Panc1 (cell line): Measurements from ENCODE around the gene MYO6. TPM values are rescaled to one million over a fixed set of nuclear protein-coding genes. Genes with fewer than 3 reads are reported as not detected.

Experiments used
- ATAC-seq: fragments of 200-7000 bp; cut with Tn5 transposase; 2 replicates; pipeline ENCODE4 v1.9.1; 2020; ENCODE audit warnings: mild to moderate bottlenecking, moderate library complexity
- BruUV-seq: library from RNA; stranded (reverse); fragments of 400-500 nt; replicated peaks from 2 replicates; lab custom pipeline; 2021; lab: Mats Ljungman, UMichigan
- CTCF ChIA-PET: fragments of 300-600 bp; sonication (Branson Sonifier 250); formaldehyde crosslinking; loops from one replicate; lab custom pipeline; 2022; ENCODE audit warnings: antibody characterized with exemption; lab: Charles Lee
- POLR2A ChIA-PET: fragments of 300-600 bp; sonication (Branson Sonifier 250); formaldehyde crosslinking; loops from one replicate; lab custom pipeline; 2022; ENCODE audit warnings: antibody characterized with exemption; lab: Charles Lee
- DNase-seq: peaks from one replicate; pipeline ENCODE4 v3.0.0-alpha.2; 2010; ENCODE audit warnings: low read depth, low spot score
- H3K27ac ChIP-seq: 2 replicates; pipeline ENCODE4 v1.5.1; 2011; ENCODE audit warnings: mild to moderate bottlenecking, low read length, inconsistent platforms
- H3K27me3 ChIP-seq: fragments of 200-500 bp; sonication (Bioruptor generic); 2 replicates; pipeline ENCODE4 v1.6.0; 2014; ENCODE audit warnings: low read length, inconsistent platforms; ENCODE audit not compliant: control insufficient read depth, insufficient read depth
- H3K36me3 ChIP-seq: fragments of 200-500 bp; sonication (Bioruptor generic); 2 replicates; pipeline ENCODE4 v1.5.1; 2014; ENCODE audit warnings: inconsistent platforms, mild to moderate bottlenecking, low read length, moderate library complexity; ENCODE audit not compliant: control insufficient read depth, insufficient read depth
- H3K4me1 ChIP-seq: 2 replicates; pipeline ENCODE4 v1.5.1; 2011; ENCODE audit warnings: inconsistent platforms, mild to moderate bottlenecking, low read length, moderate library complexity; ENCODE audit not compliant: control insufficient read depth, insufficient read depth
- H3K4me3 ChIP-seq, 2 experiments: 2 replicates each; pipeline ENCODE4 v1.5.1; 2011 to 2012; ENCODE audit warnings: low read depth in 2 of 2, low read length in 2 of 2, mild to moderate bottlenecking in 2 of 2, inconsistent platforms in 1 of 2, moderate library complexity in 1 of 2
- H3K9me3 ChIP-seq: fragments of 200-500 bp; sonication (Bioruptor generic); 2 replicates; pipeline ENCODE4 v1.5.1; 2014; ENCODE audit warnings: low read depth, mild to moderate bottlenecking, inconsistent platforms, low read length, moderate library complexity; ENCODE audit not compliant: control insufficient read depth, insufficient read depth
- POLR2AphosphoS5 ChIP-seq: IDR thresholded peaks from 2 replicates; pipeline ENCODE4 v1.6.1; 2012; ENCODE audit warnings: mild to moderate bottlenecking, low read depth, low read length, moderate library complexity
- SIN3A ChIP-seq: IDR thresholded peaks from 2 replicates; pipeline ENCODE4 v1.6.1; 2012; ENCODE audit warnings: low read depth, mild to moderate bottlenecking, low read length, moderate library complexity, borderline replicate concordance; ENCODE audit not compliant: insufficient read depth
- TCF7L2 ChIP-seq: IDR thresholded peaks from 2 replicates; pipeline ENCODE4 v1.6.1; 2011; ENCODE audit warnings: mild to moderate bottlenecking, low read depth, low read length, inconsistent platforms
- in situ Hi-C: cut with HindIII; loops from 2 replicates; pipeline ENCODE4 v1.10.0; 2016; ENCODE audit warnings: low sequenced_read_pairs, low pct_unique_long_range_greater_than_20kb
- intact Hi-C: fragments of 100-400 bp; cut with micrococcal nuclease; formaldehyde crosslinking; loops from one replicate; pipeline ENCODE4 v1.10.0; 2022; ENCODE audit not compliant: unreplicated experiment
- total RNA-seq: library from RNA; stranded (reverse); gene quantifications from one replicate; pipeline ENCODE4 v1.2.1, GENCODE V29; 2021; ENCODE audit not compliant: unreplicated experiment
- TF ChIP-seq, protein P1 (sequence below), 2 experiments: IDR thresholded peaks; 2 replicates each; pipeline ENCODE4 v1.6.1; 2011 to 2012; ENCODE audit warnings: low read depth in 2 of 2, control low read depth in 1 of 2, low read length in 1 of 2, mild to moderate bottlenecking in 1 of 2, moderate library complexity in 1 of 2; ENCODE audit not compliant: insufficient read depth in 1 of 2
- TF ChIP-seq, protein P2 (sequence below): fragments of 450-650 bp; IDR thresholded peaks from 2 replicates; pipeline ENCODE4 v1.5.1; 2017; ENCODE audit warnings: mild to moderate bottlenecking

MYO6 gene
- total RNA-seq, 1 experiment from 2014 or later = 52.3 TPM

DNA sequence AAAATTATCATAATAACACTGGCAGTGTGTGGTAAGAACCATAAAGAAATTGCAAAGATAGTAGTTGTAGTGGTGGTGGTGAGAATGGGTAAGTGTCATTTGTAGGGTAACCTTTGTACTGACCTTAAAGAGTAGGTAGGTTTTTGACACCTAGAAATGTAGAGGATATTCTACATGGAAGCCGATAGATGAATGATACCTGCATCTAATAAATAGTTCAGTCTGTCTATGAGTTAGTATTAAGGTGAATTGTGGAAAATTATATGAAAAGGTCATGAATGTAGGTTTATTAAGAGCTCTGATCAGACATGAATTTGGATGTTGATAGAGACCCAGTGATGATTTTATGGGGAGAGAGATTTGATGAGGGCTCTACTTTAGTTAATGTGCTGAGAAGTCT lies 78.1 kb downstream of the MYO6 start:
- intact Hi-C loops (no loop called here), in situ Hi-C loops (no loop called here)

DNA sequence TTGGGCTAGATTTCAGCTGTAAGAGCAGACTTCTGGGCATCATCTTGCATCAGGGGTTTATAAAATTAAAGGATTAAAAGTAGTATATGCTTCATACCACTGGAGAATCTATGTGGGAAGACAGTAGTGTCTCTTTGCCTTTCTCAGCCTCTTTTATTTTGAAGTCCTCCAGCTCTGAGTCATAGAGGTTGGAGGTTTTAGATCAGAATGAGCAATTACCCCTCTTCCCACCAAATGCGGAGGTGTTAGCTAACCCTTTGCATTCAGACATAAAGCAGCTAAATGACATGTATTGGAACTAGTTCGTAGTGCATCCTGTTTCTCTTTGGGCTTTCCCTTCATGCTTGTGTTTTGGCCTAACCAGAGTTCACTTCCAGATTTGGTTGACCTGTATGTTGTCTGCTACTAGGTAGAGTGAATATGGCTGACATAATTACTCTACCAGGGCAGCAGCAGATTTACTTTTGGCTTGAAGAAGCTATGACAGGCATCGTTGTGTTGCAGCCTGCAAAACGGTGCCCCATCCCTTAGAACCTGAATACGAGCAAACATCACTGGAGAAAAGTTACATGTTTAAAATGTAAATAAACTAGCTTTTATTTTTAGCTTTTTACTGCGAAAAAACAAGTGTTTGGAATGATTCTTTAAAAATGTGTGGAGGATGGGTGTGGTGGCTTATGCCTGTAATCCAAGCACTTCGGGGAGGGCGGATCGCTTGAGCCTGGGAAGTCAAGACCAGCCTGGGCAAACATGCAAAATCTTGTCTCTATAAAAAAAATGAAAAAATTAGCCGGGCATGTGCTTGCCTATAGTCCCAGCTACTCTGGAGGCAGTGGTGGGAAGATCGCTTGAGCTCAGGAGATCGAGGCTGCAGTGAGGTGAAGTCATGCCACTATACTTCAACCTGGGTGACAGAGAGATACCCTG lies 82.2 kb downstream of the MYO6 start:
- intact Hi-C loops = no loop called here
- POLR2A ChIA-PET = no interaction called here
- Histone ChIP-seq H3K36me3 (no peaks in the 10 kb centered on the region; the same call in 1 of the 2 replicates), H3K4me3 (no peak overlapping the region), H3K27ac (no peak overlapping the region), H3K9me3 (no peaks in the 10 kb centered on the region), H3K27me3 (no peaks in the 10 kb centered on the region), H3K4me1 (no peaks in the 10 kb centered on the region)
- no TSS peak for BruUV-seq
- ATAC-seq (no peak), DNase-seq (no peak)
- in situ Hi-C loops = no loop called here
- CTCF ChIA-PET = no interaction called here
- no peak for TF ChIP-seq SIN3A
- TF ChIP-seq TCF7L2 = no peak
- TF ChIP-seq, protein P1, sequence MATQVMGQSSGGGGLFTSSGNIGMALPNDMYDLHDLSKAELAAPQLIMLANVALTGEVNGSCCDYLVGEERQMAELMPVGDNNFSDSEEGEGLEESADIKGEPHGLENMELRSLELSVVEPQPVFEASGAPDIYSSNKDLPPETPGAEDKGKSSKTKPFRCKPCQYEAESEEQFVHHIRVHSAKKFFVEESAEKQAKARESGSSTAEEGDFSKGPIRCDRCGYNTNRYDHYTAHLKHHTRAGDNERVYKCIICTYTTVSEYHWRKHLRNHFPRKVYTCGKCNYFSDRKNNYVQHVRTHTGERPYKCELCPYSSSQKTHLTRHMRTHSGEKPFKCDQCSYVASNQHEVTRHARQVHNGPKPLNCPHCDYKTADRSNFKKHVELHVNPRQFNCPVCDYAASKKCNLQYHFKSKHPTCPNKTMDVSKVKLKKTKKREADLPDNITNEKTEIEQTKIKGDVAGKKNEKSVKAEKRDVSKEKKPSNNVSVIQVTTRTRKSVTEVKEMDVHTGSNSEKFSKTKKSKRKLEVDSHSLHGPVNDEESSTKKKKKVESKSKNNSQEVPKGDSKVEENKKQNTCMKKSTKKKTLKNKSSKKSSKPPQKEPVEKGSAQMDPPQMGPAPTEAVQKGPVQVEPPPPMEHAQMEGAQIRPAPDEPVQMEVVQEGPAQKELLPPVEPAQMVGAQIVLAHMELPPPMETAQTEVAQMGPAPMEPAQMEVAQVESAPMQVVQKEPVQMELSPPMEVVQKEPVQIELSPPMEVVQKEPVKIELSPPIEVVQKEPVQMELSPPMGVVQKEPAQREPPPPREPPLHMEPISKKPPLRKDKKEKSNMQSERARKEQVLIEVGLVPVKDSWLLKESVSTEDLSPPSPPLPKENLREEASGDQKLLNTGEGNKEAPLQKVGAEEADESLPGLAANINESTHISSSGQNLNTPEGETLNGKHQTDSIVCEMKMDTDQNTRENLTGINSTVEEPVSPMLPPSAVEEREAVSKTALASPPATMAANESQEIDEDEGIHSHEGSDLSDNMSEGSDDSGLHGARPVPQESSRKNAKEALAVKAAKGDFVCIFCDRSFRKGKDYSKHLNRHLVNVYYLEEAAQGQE (IDR thresholded peaks at IDR 0.05; ENCODE audit: insufficient read depth in 1 of 2, low read depth in 2 of 2, low read length in 1 of 2) = no peak
- TF ChIP-seq, protein P2, sequence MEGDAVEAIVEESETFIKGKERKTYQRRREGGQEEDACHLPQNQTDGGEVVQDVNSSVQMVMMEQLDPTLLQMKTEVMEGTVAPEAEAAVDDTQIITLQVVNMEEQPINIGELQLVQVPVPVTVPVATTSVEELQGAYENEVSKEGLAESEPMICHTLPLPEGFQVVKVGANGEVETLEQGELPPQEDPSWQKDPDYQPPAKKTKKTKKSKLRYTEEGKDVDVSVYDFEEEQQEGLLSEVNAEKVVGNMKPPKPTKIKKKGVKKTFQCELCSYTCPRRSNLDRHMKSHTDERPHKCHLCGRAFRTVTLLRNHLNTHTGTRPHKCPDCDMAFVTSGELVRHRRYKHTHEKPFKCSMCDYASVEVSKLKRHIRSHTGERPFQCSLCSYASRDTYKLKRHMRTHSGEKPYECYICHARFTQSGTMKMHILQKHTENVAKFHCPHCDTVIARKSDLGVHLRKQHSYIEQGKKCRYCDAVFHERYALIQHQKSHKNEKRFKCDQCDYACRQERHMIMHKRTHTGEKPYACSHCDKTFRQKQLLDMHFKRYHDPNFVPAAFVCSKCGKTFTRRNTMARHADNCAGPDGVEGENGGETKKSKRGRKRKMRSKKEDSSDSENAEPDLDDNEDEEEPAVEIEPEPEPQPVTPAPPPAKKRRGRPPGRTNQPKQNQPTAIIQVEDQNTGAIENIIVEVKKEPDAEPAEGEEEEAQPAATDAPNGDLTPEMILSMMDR = no peak
- no peak for TF ChIP-seq POLR2AphosphoS5

More for the DNA sequence above, 78.1 kb downstream of the MYO6 start:
- TF ChIP-seq, protein P1 (IDR thresholded peaks at IDR 0.05; ENCODE audit: insufficient read depth in 1 of 2, low read depth in 2 of 2, low read length in 1 of 2) = no peak
- TF ChIP-seq SIN3A = no peak
- no peak for TF ChIP-seq TCF7L2
- TF ChIP-seq POLR2AphosphoS5 = no peak
- Histone ChIP-seq H3K27me3 (no peaks in the 10 kb centered on the region), H3K4me1 (no peaks in the 10 kb centered on the region), H3K9me3 (no peaks in the 10 kb centered on the region), H3K4me3 (no peak overlapping the region), H3K36me3 (no peaks in the 10 kb centered on the region; the same call in 1 of the 2 replicates), H3K27ac (no peak overlapping the region)
- no TSS peak for BruUV-seq
- ATAC-seq (no peak), DNase-seq (no peak)
- CTCF ChIA-PET = no interaction called here
- POLR2A ChIA-PET = no interaction called here
